Endothelial cell of coronary artery (primary cell): Measurements from ENCODE around the gene EIF4G1. TPM values are rescaled to one million over a fixed set of nuclear protein-coding genes. Genes with fewer than 3 reads are reported as not detected.

Experiments used
- total RNA-seq: library from RNA; depleted of rRNA; stranded (reverse); fragments of >200 nt; gene quantifications from 2 replicates; pipeline ENCODE4 v1.2.3, GENCODE V29; 2014

The EIF4G1 gene
- total RNA-seq = 359 and 457 TPM in 2 replicates

GRCh38 chr3:184314363-184314699 is at the start of gene EIF4G1:
Gene EIF4G1 (plus strand): TSS chr3:184314606. CDS start chr3:184315797, 1,191 bp downstream.

DNA sequence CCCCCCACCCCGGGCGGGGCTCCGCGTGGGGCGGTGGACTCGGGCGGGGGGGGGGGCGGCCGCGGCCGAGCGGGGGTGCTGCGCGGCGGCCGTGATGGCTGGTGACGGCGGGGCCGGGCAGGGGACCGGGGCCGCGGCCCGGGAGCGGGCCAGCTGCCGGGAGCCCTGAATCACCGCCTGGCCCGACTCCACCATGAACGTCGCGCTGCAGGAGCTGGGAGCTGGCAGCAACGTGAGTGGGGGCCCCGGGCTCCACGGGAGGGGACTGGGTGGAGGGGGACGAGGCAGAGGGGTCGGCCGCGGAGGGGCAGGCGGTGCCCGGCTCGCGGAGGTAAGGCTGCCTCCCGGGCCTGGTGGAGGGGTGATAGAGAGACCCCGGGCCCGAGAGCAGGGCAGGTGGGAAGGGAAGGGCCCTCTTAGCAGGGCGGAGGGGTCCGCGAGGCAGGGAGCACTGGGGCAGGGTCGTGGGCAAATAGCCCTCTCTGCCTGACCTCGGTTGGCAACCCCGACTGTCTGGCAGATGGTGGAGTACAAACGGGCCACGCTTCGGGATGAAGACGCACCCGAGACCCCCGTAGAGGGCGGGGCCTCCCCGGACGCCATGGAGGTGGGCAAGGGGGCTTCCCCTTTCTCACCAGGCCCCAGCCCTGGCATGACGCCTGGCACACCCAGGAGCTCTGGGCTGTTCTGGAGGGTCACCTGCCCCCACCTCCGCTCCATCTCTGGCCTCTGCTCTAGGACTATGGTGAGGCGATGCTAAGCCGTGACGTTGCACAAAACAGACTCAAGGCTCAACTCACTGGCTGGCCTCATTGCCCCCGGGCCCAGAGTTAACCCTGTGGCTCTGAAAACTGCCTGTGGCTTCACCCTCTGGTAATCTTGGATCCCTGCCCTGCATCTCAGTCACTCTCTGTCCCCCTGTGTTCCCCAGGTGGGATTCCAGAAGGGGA is 38.2 kb upstream of the EIF4G1 start, which contains the start of gene ECE2:
TSS of gene ECE2 (plus strand) at position 62 of the 950 bp plus-strand sequence. CDS start at position 194, 132 bp downstream.

DNA sequence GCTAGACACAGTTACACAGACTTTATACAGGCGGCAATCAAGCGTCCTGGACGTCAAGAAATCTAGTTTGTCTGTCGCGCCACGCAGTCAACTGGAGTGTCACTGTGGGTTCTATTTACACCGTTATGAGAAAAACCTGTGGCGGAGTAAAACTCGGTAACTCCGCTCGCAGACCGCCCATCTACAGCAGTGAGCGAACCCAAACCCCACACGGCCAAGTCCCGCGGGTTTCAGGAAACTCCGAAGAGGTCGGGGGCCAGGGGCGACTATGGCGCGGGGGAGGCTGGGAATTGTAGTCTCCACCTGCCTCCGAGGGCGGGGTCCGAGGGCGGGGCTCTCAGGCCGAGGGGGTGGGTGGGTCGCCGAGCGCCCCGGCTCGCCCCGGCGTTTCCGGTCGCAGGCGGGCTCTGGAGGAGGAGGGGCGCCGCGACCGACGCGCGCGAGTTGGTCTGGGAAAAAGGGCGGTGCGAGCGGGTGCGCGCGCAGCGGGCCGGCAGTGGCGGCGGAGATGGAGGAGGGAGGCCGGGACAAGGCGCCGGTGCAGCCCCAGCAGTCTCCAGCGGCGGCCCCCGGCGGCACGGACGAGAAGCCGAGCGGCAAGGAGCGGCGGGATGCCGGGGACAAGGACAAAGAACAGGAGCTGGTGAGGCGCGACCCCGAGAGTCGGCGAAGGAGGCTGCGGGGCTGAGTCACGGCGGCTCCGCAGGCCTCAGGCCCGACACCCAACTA is 15.5 kb upstream of the EIF4G1 start, which contains the start of gene PSMD2:
TSS of gene PSMD2 (plus strand) at position 483 of the 729 bp plus-strand sequence. CDS start at position 509, 26 bp downstream.

DNA sequence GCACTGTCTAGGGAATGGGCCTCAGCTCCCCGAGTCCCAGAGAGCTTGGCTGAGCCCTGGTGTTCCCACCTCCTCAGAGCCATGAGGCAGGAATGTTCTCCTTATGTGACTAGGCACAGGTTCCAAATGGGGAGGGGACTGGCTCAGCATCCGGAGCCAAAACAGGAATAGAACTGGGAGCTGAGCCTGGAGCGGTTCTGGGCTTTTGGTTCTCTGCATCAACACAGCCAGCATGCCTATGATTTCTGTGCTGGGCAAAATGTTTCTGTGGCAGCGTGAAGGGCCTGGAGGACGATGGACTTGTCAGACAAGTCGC is 23.0 kb downstream of the EIF4G1 start, which contains the start of gene FAM131A:
TSS of gene FAM131A (plus strand) at position 202 of the 316 bp plus-strand sequence. CDS start at position 233, 31 bp downstream.

GRCh38 chr3:184361532-184361931 is 47.1 kb downstream of the EIF4G1 start, which contains the start of the genes CLCN2 and POLR2H:
Gene CLCN2 (minus strand): TSS chr3:184361605. CDS start chr3:184361479, 126 bp downstream.
Gene POLR2H (plus strand): TSS chr3:184361710. CDS start chr3:184363493, 1,783 bp downstream.

GRCh38 chr3:184377882-184378445 is 63.6 kb downstream of the EIF4G1 start, which contains the start of gene THPO:
Gene THPO (minus strand): TSS chr3:184378207. CDS start chr3:184376259, 1,948 bp downstream.

GRCh38 chr3:184379358-184380184 is 65.2 kb downstream of the EIF4G1 start, which contains the start of gene CHRD:
Gene CHRD (plus strand): TSS chr3:184380054. CDS start chr3:184380319, 265 bp downstream.

Other genes with a start within 250 kb of the EIF4G1 start
- gene HTR3E, start 217.5 kb upstream of the EIF4G1 start, total RNA-seq = not detected in 2 replicates
- 39.6 and 41.7 TPM in 2 replicates for gene EIF2B5, start 179.2 kb upstream of the EIF4G1 start, total RNA-seq
- 26.0 and 31.9 TPM in 2 replicates for gene DVL3, start 159.2 kb upstream of the EIF4G1 start, total RNA-seq
- gene AP2M1, start 139.8 kb upstream of the EIF4G1 start, total RNA-seq = 476 and 505 TPM in 2 replicates
- gene ABCF3, start 128.4 kb upstream of the EIF4G1 start, total RNA-seq = 46.4 and 47.9 TPM in 2 replicates
- gene VWA5B2, start 85.0 kb upstream of the EIF4G1 start, total RNA-seq = under 0.01 TPM in 1 of 2 replicates, not detected in the other
- gene ALG3, start 65.6 kb upstream of the EIF4G1 start, total RNA-seq = 19.1 and 24.6 TPM in 2 replicates
- gene EEF1AKMT4, start 64.9 kb upstream of the EIF4G1 start, total RNA-seq = 3.6 and 4.9 TPM in 2 replicates
- gene CAMK2N2, start 53.1 kb upstream of the EIF4G1 start, total RNA-seq = 0.19 TPM in 1 of 2 replicates, not detected in the other
- not detected in 2 replicates for gene ECE2, start 38.6 kb upstream of the EIF4G1 start, total RNA-seq
- gene PSMD2, start 15.4 kb upstream of the EIF4G1 start, total RNA-seq = 666 and 747 TPM in 2 replicates
- gene FAM131A, start 23.0 kb downstream of the EIF4G1 start, total RNA-seq = 21.1 and 42.1 TPM in 2 replicates
- 1.6 and 2.8 TPM in 2 replicates for gene CLCN2, start 47.0 kb downstream of the EIF4G1 start, total RNA-seq
- 102 TPM in 2 replicates for gene POLR2H, start 47.1 kb downstream of the EIF4G1 start, total RNA-seq
- not detected in 2 replicates for gene THPO, start 63.6 kb downstream of the EIF4G1 start, total RNA-seq
- 0.09 and 0.28 TPM in 2 replicates for gene CHRD, start 65.4 kb downstream of the EIF4G1 start, total RNA-seq
- under 0.01 TPM in 1 of 2 replicates, not detected in the other for gene EPHB3, start 247.2 kb downstream of the EIF4G1 start, total RNA-seq